Measurements from ENCODE around the gene MCM7. TPM values are rescaled to one million over a fixed set of nuclear protein-coding genes. Genes with fewer than 3 reads are reported as not detected.
"Not testable (repeated sequence)": the region's sequence is repeated elsewhere in the genome, so short reads cannot be mapped to it uniquely, and the experiment has no call there.

The MCM7 gene
- total RNA-seq (ENCODE audit: unreplicated experiment), result 196 TPM
- long read RNA-seq, transcript MCM7-201 (15 exons, 2,957 nt), result major isoform, 30 of 53 reads
- long read RNA-seq, partial matches to known transcripts, result 16 of 53 reads
- long read RNA-seq, other reads (novel, unspliced or antisense), result 7 of 53 reads

GRCh38 chr7:100101016-100101862 is at the start of gene MCM7, which contains the start of gene AP4M1:
Gene MCM7, minus strand, starts transcription at chr7:100101397. Its CDS starts 103 bp downstream, at chr7:100101294.
Gene AP4M1, plus strand, starts transcription at chr7:100101643. Its CDS starts 72 bp downstream, at chr7:100101715.
- Mint-ChIP-seq H3K4me1 (ENCODE audit: low read depth, unreplicated experiment) (peaks cover 28% of the 10 kb centered on the region), H3K27me3 (ENCODE audit: unreplicated experiment) (peaks cover 29% of the 10 kb centered on the region), H3K27ac (ENCODE audit: unreplicated experiment) (peak within 1 kb of the TSS; percentile 98), H3K9me3 (ENCODE audit: unreplicated experiment) (peaks cover 29% of the 10 kb centered on the region), H3K4me3 (ENCODE audit: unreplicated experiment) (peak within 1 kb of the TSS; percentile 99), H3K36me3 (ENCODE audit: unreplicated experiment) (peaks cover 23% of the 10 kb centered on the region)
- peak; percentile 20 for TF ChIP-seq CTCF (IDR thresholded peaks at IDR 0.05; ENCODE audit: partially characterized antibody, unreplicated experiment)
- DNase-seq, result peak; percentile 99

DNA sequence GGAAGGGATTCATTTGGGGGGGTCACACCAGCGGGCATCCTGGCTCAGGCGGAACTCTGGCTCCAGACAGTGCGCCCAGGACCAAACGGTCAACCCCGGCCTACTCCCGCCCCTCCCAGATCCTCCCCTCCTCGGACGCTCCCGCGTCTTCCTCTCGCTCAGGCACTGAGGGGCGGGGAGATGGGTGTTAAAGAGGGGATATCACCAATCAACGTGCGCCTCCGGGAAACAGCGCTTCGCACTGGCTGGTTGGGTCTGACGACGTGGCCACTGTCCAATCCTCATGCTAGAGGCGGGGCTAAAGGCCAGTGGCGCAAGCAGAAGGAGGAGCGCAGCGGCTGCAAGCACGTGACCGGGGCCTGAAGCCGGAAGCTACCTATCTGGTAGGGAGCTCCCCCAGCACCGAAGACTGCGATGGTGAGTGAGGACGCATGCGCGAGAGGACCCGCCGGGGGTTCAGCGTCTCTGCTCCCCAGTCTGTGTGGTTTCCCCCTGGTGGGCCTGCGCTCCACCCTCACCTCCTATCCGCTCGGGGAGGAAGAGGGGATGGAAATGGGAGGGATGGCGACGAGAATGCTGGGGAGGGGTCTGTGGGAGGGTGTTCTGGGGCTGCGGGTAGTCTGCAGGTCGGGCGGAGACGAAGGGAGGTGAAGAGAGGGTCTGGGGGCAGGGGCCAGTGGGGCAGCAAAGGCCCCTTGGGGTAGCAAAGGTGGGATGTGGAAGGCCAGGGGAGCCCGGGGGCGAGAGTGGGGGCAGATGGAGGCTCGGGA is 47.5 kb upstream of the MCM7 start, which contains the start of gene LAMTOR4:
Gene LAMTOR4, plus strand, starts transcription at position 360 of the 770 bp plus-strand sequence. Its CDS starts 55 bp downstream, at position 415.
- Mint-ChIP-seq H3K4me3 (ENCODE audit: unreplicated experiment) (peak within 1 kb of the TSS; percentile 97), H3K27me3 (ENCODE audit: unreplicated experiment) (peaks cover 4% of the 10 kb centered on the region), H3K9me3 (ENCODE audit: unreplicated experiment) (peaks cover 4% of the 10 kb centered on the region), H3K27ac (ENCODE audit: unreplicated experiment) (peak within 1 kb of the TSS; percentile 94), H3K36me3 (ENCODE audit: unreplicated experiment) (peaks cover 5% of the 10 kb centered on the region), H3K4me1 (ENCODE audit: low read depth, unreplicated experiment) (no peaks in the 10 kb centered on the region)
- peak; percentile 95 for DNase-seq
- TF ChIP-seq CTCF (IDR thresholded peaks at IDR 0.05; ENCODE audit: partially characterized antibody, unreplicated experiment), result no peak

DNA sequence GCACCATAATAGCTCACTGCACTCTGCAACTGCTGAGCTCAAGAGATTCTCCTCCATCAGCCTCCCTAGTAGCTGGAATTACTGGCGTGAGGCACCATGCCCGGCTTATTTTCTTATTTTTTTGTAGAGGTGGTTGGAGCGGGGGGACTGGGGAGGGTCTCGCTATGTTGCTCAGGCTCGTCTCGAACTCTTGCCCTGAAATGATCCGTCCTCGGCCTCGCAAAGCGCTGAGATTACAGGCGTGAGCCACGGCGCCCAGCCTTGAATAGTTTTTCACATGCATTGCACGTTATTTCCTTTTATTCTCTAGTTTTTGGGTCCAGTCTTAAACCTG is 47.0 kb upstream of the MCM7 start:
- Mint-ChIP-seq H3K36me3 (ENCODE audit: unreplicated experiment) (peaks cover 5% of the 10 kb centered on the region), H3K4me1 (ENCODE audit: low read depth, unreplicated experiment) (no peaks in the 10 kb centered on the region), H3K4me3 (ENCODE audit: unreplicated experiment) (peak overlapping the region; percentile 97), H3K27ac (ENCODE audit: unreplicated experiment) (peak overlapping the region; percentile 94), H3K9me3 (ENCODE audit: unreplicated experiment) (peaks cover 4% of the 10 kb centered on the region), H3K27me3 (ENCODE audit: unreplicated experiment) (peaks cover 4% of the 10 kb centered on the region)
- DNase-seq, result no peak
- no peak for TF ChIP-seq CTCF (IDR thresholded peaks at IDR 0.05; ENCODE audit: partially characterized antibody, unreplicated experiment)

DNA sequence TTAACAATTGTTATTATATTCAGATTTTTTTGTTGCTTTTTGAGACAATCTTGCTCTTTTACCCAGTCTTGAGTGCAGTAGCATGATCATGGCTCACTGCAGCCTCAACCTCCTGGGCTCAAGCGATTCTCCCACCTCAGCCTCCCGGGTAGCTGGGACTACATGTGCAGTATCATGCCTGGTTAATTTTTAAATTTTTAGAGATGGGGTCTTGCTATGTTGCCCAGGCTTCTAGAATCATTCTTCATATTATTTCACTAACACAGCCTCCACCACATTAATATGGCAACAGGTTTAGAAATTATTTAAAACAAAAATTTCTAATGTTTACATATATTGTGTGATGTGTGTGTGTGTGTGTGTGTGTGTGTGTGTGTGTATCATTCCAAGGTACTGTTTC is 46.1 kb upstream of the MCM7 start:
- no peak for DNase-seq
- no peak for TF ChIP-seq CTCF (IDR thresholded peaks at IDR 0.05; ENCODE audit: partially characterized antibody, unreplicated experiment)
- Mint-ChIP-seq H3K27ac (ENCODE audit: unreplicated experiment) (no peak overlapping the region), H3K4me3 (ENCODE audit: unreplicated experiment) (no peak overlapping the region), H3K36me3 (ENCODE audit: unreplicated experiment) (peaks cover 5% of the 10 kb centered on the region), H3K4me1 (ENCODE audit: low read depth, unreplicated experiment) (no peaks in the 10 kb centered on the region), H3K9me3 (ENCODE audit: unreplicated experiment) (peaks cover 4% of the 10 kb centered on the region), H3K27me3 (ENCODE audit: unreplicated experiment) (peaks cover 4% of the 10 kb centered on the region)

DNA sequence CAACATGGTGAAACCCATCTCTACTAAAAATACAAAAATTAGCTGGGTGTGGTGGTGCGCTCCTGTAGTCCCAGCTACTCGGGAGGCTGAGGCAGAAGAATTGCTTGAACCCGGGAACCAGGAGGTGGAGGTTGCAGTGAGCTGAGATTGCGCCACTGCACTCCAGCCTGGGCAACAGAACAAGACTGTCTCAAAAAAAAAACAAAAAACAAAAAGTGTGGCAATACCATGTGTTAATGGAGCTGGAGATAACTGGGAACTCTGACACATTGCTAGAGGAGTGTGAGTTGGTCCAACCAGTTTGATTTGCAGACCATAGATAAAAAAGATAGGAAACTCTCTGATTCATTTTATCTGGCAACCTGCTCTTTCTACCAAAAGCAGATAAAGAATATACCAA is 45.2 kb upstream of the MCM7 start:
- not testable (repeated sequence) for H3K36me3 Mint-ChIP-seq (ENCODE audit: unreplicated experiment); H3K4me3 Mint-ChIP-seq (ENCODE audit: unreplicated experiment); H3K9me3 Mint-ChIP-seq (ENCODE audit: unreplicated experiment); H3K4me1 Mint-ChIP-seq (ENCODE audit: low read depth, unreplicated experiment); DNase-seq; H3K27ac Mint-ChIP-seq (ENCODE audit: unreplicated experiment); H3K27me3 Mint-ChIP-seq (ENCODE audit: unreplicated experiment)
